ENCODE results near the gene MEGF11. TPM values are rescaled to one million over a fixed set of nuclear protein-coding genes. Genes with fewer than 3 reads are reported as not detected.

The MEGF11 gene
- total RNA-seq, 4 donors from 2014 or later = 0.97 to 10.6 (median 4.0) TPM

GRCh38 chr15:66147440-66147839 lies 106.1 kb downstream of the MEGF11 start:
- DNase-seq (ENCODE audit: low spot score in 2 of 2) = no peak
- TF ChIP-seq CTCF (IDR thresholded peaks at IDR 0.05) (no peak), POLR2A (IDR thresholded peaks at IDR 0.05) (no peak)
- no peak overlapping the region for H3K4me3 ChIP-seq (ENCODE audit: low read depth, poor library complexity, severe bottlenecking)
- 83 to 84% methylated on average over 3 of the region's 3 CpGs for WGBS, 2 donors
- intact Hi-C loops (cut with DNase I; ENCODE audit: low total_unique reads) = no loop called here

GRCh38 chr15:66145726-66146182 lies 107.8 kb downstream of the MEGF11 start:
- DNase-seq (ENCODE audit: low spot score in 2 of 2) = no peak
- TF ChIP-seq CTCF (IDR thresholded peaks at IDR 0.05) = no peak
- no peak for TF ChIP-seq POLR2A (IDR thresholded peaks at IDR 0.05)
- no peak overlapping the region for H3K4me3 ChIP-seq (ENCODE audit: low read depth, poor library complexity, severe bottlenecking)
- WGBS, 2 donors = 43 to 48% methylated on average over 6 of the region's 6 CpGs
- intact Hi-C loops (cut with DNase I; ENCODE audit: low total_unique reads) = no loop called here

- TF ChIP-seq POLR2A (IDR thresholded peaks at IDR 0.05) (no peak), CTCF (IDR thresholded peaks at IDR 0.05) (no peak)
- no peak for DNase-seq (ENCODE audit: low spot score in 2 of 2)
- WGBS, 2 donors = 66 to 67% methylated on average over 8 of the region's 8 CpGs
- intact Hi-C loops (cut with DNase I; ENCODE audit: low total_unique reads) = no loop called here
- H3K4me3 ChIP-seq (ENCODE audit: low read depth, poor library complexity, severe bottlenecking) = no peak overlapping the region
These were observed 108.4 kb downstream of the MEGF11 start for GRCh38 chr15:66144978-66145725.

GRCh38 chr15:66142285-66142684 lies 111.3 kb downstream of the MEGF11 start:
- no peak for DNase-seq (ENCODE audit: low spot score in 2 of 2)
- TF ChIP-seq POLR2A (IDR thresholded peaks at IDR 0.05) (no peak), CTCF (IDR thresholded peaks at IDR 0.05) (no peak)
- intact Hi-C loops (cut with DNase I; ENCODE audit: low total_unique reads) = no loop called here
- no peak overlapping the region for H3K4me3 ChIP-seq (ENCODE audit: low read depth, poor library complexity, severe bottlenecking)
- 86 to 90% methylated on average over 11 of the region's 11 CpGs for WGBS, 2 donors

GRCh38 chr15:66139591-66140207 lies 113.9 kb downstream of the MEGF11 start:
- TF ChIP-seq POLR2A (IDR thresholded peaks at IDR 0.05) = no peak
- no peak for TF ChIP-seq CTCF (IDR thresholded peaks at IDR 0.05)
- H3K4me3 ChIP-seq (ENCODE audit: low read depth, poor library complexity, severe bottlenecking) = no peak overlapping the region
- intact Hi-C loops (cut with DNase I; ENCODE audit: low total_unique reads) = no loop called here
- 83 to 85% methylated on average over 11 of the region's 11 CpGs for WGBS, 2 donors
- no peak for DNase-seq (ENCODE audit: low spot score in 2 of 2)
